Measurements from ENCODE around the gene AGBL4.
"Not testable (repeated sequence)": the region's sequence is repeated elsewhere in the genome, so short reads cannot be mapped to it uniquely, and the experiment has no call there.

Gene AGBL4

GRCh38 chr1:50023292-50024159, at the start of gene AGBL4:
TSS of gene AGBL4 (minus strand) at chr1:50023954.
- DNase-seq, result no peak

DNA sequence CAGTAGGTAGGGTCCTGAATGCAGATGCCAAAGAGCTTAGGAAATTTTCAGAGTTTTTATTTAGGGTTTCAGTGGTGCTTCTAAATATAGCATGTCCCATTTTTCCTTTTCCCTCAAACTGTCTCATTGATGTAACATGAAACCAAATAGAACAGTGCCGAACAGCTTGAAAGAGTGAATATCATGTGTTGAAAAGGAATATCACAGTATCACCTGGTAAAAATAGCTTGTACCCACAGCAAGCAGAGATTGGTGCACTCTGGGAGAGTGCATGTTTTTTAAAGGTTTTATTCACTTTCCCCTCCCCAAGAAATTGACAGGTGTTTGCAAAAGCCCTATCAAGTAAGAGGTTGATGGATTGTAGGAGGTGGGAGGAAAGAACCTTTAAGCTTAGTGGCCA, 43.1 kb upstream of the AGBL4 start:
- DNase-seq, result no peak

DNA sequence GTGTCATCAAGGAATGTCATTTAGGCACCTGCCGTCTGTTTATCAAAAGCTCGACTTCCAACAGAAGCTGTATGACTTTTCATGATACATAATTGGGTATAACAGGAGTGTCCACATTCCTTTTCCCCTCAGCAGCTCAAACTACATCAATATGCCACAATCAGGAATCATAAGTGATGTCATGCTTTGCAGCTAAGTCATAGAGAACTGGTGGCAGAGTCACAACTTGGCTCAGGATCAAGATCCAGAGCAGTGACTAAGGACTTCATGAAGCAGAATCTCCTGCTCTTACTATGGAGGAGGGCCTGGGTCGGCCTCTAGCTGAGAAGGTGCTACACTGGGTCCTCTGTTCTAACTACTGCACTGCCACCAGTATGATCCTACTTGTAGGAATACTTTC, 36.5 kb upstream of the AGBL4 start:
- no peak for DNase-seq

DNA sequence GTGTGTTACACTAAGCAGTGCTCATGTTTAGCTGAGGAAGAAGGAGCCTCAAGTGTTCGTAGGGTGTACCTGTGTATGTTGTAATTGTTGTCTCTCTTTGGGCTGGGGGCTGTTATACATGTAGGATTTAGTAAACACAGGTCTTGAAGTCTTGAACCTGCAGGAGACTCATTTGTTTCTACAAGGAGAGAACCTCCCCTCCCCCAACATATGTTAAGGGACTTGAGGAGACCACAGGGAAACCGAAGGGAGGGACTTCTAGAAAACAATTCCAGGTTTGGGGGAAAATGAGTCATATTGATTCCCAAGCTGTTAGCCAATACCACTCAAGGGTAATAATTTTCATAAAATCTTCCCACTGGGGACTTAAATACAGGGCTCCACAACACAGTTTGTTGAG, 25.0 kb upstream of the AGBL4 start:
- no peak for DNase-seq

GRCh38 chr1:50047916-50048694, 24.4 kb upstream of the AGBL4 start:
- DNase-seq, result peak; percentile 26

DNA sequence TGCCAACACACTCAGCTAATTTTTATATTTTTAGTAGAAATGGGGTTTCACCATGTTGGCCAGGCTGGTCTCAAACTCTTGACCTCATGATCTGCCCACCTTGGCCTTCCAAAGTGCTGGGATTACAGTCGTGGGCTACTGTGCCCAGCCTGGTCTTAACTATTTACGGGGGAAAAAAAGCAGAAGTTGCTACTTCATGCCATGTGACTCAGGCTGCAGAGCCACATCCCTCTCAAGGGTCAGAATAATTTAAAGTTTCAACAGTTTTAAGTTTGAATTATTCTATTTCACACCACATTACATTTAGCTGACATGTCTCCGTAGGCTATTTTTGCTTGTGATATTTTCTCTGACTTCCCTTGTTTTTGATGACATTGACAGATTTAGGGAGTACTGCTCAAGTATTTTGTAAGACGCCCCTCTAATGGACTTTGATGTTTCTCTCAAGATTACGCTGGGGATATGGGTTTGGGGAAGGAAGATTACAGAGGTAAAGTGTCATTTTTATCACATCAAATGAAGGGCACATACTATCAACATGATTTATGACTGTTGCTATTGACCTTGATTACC, 14.6 kb upstream of the AGBL4 start:
- DNase-seq, result no peak

- DNase-seq, result no peak
These were observed 4.0 kb upstream of the AGBL4 start for GRCh38 chr1:50027794-50028193.

GRCh38 chr1:49995734-49996133, 28.0 kb downstream of the AGBL4 start:
- DNase-seq, result no peak

DNA sequence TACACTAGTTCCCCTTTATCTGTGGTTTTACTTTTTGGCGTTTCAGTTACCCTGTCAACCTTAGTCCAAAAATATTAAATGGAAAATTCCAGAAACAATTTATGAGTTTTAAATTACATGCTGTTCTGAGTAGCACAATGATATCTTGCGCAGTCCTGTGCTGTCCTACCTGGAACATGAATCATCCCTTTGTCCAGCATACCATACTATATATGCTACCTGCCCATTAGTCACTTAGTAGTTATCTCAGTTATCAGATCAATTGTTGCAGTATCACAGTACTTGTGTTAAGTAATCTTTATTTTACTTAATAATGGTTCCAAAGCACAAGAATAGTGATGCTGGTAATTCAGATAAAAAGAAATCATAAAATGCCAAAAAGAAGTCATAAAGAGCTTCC, 52.7 kb downstream of the AGBL4 start:
- DNase-seq, result no peak

GRCh38 chr1:49951385-49951784, 72.4 kb downstream of the AGBL4 start:
- DNase-seq, result no peak

GRCh38 chr1:49915301-49915700, 108.5 kb downstream of the AGBL4 start:
- not testable (repeated sequence) for DNase-seq

DNA sequence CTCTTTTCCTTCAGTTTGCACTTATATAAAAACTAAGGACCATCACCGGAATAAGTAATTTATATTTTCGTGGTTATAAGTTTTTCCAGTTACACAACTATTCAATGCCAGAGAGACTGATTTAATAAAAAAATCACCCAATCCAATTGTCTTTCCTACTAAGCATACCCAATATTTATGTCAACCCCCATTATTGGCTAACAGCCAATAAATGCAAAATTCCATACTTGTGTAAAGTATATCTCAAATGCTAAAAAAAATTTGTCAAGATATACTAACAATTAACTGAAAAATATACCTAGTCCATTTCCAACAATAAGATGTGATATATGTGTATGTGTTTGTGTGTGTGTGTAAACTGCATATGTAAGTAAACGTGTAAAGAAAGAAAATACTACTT, 117.4 kb downstream of the AGBL4 start:
- DNase-seq, result no peak

DNA sequence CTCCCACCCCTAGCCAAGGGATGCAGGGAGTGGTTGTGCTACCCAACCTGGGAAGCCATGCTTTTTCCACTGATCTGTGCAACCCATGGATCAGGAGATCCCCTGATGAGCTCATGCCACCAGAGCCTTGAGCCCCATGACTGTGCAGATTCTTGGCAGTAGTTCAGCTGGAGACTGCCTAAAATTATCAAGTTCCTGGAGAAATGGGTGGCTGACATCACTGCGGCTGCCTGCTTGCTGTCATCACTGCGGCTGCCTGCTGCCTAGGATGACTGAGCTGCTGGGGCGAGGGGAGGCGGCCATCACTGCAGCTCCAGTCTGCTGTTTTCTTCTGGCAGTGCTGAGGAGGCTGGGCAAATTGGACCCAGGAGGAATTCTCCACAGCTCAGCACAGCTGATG, 159.2 kb downstream of the AGBL4 start:
- DNase-seq, result no peak

GRCh38 chr1:49854741-49855140, 169.0 kb downstream of the AGBL4 start:
- DNase-seq, result no peak

- no peak for DNase-seq
These were observed 181.2 kb downstream of the AGBL4 start for GRCh38 chr1:49842596-49842995.

- no peak for DNase-seq
These were observed 182.0 kb downstream of the AGBL4 start for GRCh38 chr1:49841767-49842166.

DNA sequence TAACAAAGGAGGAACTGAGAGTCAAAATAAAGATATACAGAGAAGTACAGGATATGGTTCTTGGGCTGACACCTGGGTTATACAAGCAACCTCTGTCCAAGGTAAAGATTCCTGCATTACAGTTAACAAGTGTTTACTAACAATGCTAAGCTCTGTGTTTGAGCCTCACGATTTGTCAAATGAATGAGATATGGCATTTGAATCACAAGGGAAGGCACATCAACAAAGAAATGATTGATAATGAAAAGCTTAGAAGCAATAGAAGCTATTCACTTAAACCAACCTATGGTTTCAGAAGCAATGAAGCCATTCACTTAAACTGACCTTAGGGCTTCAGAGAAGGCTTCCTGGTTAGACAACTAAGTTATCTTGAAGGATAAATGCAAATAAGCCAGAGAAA, 199.5 kb downstream of the AGBL4 start:
- no peak for DNase-seq

DNA sequence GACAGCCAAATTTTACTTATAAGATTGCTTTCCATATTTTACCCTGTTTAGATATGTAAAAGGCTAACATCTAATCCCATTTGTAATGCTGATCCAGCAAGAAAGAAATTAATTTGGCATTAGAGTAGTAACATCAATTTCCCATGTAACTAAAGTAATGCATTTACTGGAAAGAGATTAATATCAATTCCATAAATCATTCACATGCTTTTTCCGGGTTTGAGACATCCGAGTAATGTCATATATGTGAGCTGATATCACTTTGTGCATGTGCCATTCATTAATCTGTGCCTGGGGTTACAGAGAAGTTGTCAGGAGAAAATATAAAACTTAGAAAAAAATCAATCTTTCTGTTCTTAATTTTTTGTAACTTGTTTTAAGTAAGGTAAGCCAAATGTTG, 206.1 kb downstream of the AGBL4 start:
- DNase-seq, result no peak

DNA sequence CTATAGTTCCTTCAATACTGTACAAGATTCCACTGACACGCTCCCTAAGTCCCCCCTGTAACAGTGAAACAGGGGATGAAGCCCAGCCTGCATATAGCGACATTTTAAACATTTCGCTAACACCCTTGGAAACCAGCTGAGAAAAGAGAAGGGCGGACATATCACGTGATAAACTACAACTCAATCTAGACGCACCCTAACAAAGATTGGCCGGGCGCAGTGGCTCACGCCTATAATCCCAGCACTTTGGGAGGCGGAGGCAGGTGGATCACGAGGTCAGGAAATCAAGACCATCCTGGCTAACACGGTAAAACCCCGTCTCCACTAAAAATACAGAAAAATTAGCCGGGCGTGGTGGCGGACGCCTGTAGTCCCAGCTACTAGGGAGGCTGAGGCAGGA, 236.7 kb downstream of the AGBL4 start:
- not testable (repeated sequence) for DNase-seq

GRCh38 chr1:49765034-49765433, 258.7 kb downstream of the AGBL4 start:
- no peak for DNase-seq

GRCh38 chr1:49738118-49738517, 285.6 kb downstream of the AGBL4 start:
- DNase-seq, result not testable (repeated sequence)

DNA sequence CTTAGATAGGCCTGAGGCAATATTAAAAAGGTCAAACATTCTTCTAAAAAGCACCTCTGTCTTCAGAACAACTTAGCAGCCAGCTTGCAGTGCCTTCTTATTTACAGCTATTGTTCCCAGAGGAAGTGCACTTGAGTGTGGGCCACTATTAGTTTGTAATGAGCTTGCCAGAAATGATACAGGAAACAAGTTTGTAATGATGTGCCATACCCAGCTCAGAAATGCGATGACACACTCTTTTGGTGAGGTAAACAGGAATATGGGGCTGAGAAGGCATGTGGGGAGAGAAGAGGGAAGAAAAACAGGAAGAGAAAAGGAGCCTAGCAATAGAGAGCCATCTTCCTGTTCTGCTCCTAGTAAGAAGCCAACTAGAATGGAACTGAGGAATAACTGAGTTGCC, 295.4 kb downstream of the AGBL4 start:
- DNase-seq, result no peak

DNA sequence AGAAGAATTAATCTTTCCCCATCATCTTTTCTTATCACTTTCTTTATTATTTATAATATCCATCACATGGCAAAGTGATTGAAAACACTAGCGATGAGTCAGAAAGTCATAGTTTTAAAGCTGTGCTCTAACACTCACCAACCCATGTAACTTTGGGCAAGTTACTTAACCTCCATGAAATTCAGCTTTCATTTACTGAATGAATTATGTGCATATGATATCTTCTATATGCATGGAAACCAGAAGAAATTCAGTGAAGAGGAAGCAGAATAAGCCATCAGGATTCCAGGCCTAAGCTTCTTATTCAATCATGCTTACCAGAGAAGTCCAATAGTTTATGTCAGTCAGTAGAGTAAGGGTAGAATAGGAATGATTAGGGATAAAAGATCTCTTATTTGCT, 300.1 kb downstream of the AGBL4 start:
- no peak for DNase-seq

- DNase-seq, result no peak
These were observed 329.4 kb downstream of the AGBL4 start for GRCh38 chr1:49694251-49694827.

Measured in stimulated activated CD8-positive, alpha-beta memory T cell treated with anti-CD3 and anti-CD28 coated beads, Interleukin-4, amount 100 ng/mL, for 48 hours (primary cell).